Pancreas (tissue), 10 donors: ENCODE measurements around the gene SLC6A11. TPM values are rescaled to one million over a fixed set of nuclear protein-coding genes. Genes with fewer than 3 reads are reported as not detected.

Source experiments
- ATAC-seq, 4 donors: fragments of 200-7000 bp; cut with Tn5 transposase; one replicate each; pipeline versions ENCODE4 v1.8.0 to v1.9.1; 2020; ENCODE audit warnings: mild to moderate bottlenecking in 4 of 4, moderate library complexity in 4 of 4
- DNase-seq, 6 donors: peaks; one replicate each; pipeline ENCODE4 v3.0.0-alpha.2; 2020
- FAIRE-seq: peaks from 2 replicates; lab custom pipeline; 2012; peaks lifted over from hg19 to GRCh38; lab: Jason Lieb, UNC
- H3K27ac ChIP-seq, 4 donors: fragments of 200-600 bp; sonication (generic); 1 replicate in 3 of 4; 2 replicates in 1 of 4; pipeline versions ENCODE4 v1.5.0 to v1.8.0; 2020
- H3K27me3 ChIP-seq, 4 donors: fragments of 200-600 bp; one replicate each; pipeline ENCODE4 v1.8.0; 2021
- H3K36me3 ChIP-seq, 3 donors: fragments of 200-600 bp; sonication (generic) in 1 of 3; one replicate each; pipeline versions ENCODE4 v1.5.0 to v1.8.0; 2020 to 2021
- H3K4me1 ChIP-seq, 3 donors: fragments of 200-600 bp; one replicate each; pipeline ENCODE4 v1.8.0; 2021
- H3K4me3 ChIP-seq, 4 donors: fragments of 200-600 bp; sonication (generic) in 2 of 4; one replicate each; pipeline versions ENCODE4 v1.5.0 to v1.8.0; 2020 to 2021
- H3K9me3 ChIP-seq, 4 donors: fragments of 200-600 bp; one replicate each; pipeline ENCODE4 v1.8.0; 2021
- CTCF ChIP-seq, 4 donors: fragments of 200-600 bp; sonication (generic) in 3 of 4; IDR thresholded peaks; one replicate each; pipeline versions ENCODE4 v1.5.0 to v1.8.0; 2021; ENCODE audit warnings: antibody characterized with exemption in 4 of 4
- WGBS, 2 donors: extraction: QIAGEN DNeasy Blood & Tissue Kit; methylation state at CpG; one replicate each; pipeline ENCODE4 v1.1.7; 2013; 5-methylcytosine and 5-hydroxymethylcytosine counted together
- intact Hi-C, 3 donors: fragments of 100-400 bp; cut with DNase I; formaldehyde crosslinking; loops; one replicate each; pipeline versions ENCODE4 v1.11.1 to v1.14.2; 2022
- polyA plus RNA-seq, 2 donors: library from polyadenylated mRNA; stranded (reverse); fragments of 200-250 nt; gene quantifications; one replicate each; pipeline ENCODE4 v1.2.3, GENCODE V29; 2013
- total RNA-seq, 6 donors: library from RNA; stranded (reverse); fragmentation: NEBNext Ultra II Directional in 4 of 6; extraction: Animal tissue kit (Norgen Biotek cat#: 25700) in 4 of 6; gene quantifications; one replicate each; pipeline versions ENCODE4 v1.2.1 to v1.2.4, GENCODE V29; 2021 to 2023
- donor health status: healthy with polysubstance abuse.
- donor health status: DM: no; HTN: no; CAD: no; lungs with moderate emphysema.
- donor health status: DM: no; HTN: no; CAD: no.
- donor health status: control.
- donor health status: control.
- donor health status: Bipolar disorder and iron deficiency.
- donor health status: DM: yes; HTN: yes; CAD: no.
- donor health status: DM: no; HTN: no; CAD: no.
- donor health status: DM: no; HTN: no; CAD: no.
- donor health status: DM: yes; HTN: yes; CAD: no.

The SLC6A11 gene
- total RNA-seq (under 1 TPM; 0.05 to 0.17 (median 0.06) TPM), polyA plus RNA-seq (under 1 TPM; 0.04 to 0.05 TPM)

- Histone ChIP-seq H3K27ac (no peak within 1 kb of the TSS), H3K27me3 (peaks cover 0 to 3% (median 0%) of the 10 kb centered on the region in 4 donors), H3K4me3 (peak within 1 kb of the TSS in 2 of 4 donors; percentile 25 to 35), H3K4me1 (no peaks in the 10 kb centered on the region), H3K36me3 (no peaks in the 10 kb centered on the region), H3K9me3 (no peaks in the 10 kb centered on the region)
- 3 to 4% methylated on average over 80 to 96 of the region's 96 CpGs for WGBS, 2 donors
- ATAC-seq (peak; percentile 28 to 82 (median 58)), FAIRE-seq (no peak), DNase-seq (peak; percentile 11 to 69 (median 26))
- no peak for TF ChIP-seq CTCF (IDR thresholded peaks at IDR 0.05)
- intact Hi-C loops, result no loop called here
Observed at GRCh38 chr3:10816019-10816862, at the start of gene SLC6A11. Gene SLC6A11, plus strand, starts transcription at chr3:10816228. Its CDS starts 38 bp downstream, at chr3:10816266.

GRCh38 chr3:10768708-10769394, 47.2 kb upstream of the SLC6A11 start:
- H3K9me3 ChIP-seq, result no peaks in the 10 kb centered on the region
- no peaks in the 10 kb centered on the region for H3K4me1 ChIP-seq
- no peak for TF ChIP-seq CTCF (IDR thresholded peaks at IDR 0.05)
- intact Hi-C loops, result loop anchor here in 1 of 3 donors (10.0 kb wide), 1 partner anchor 286 kb away; no protein-coding TSS in a partner anchor
- WGBS, 2 donors, result 65 to 73% methylated on average over 10 of the region's 10 CpGs
- H3K27ac ChIP-seq, result no peak overlapping the region
- no peak for FAIRE-seq
- no peak for ATAC-seq
- peaks cover 0 to 6% (median 0%) of the 10 kb centered on the region in 4 donors for H3K27me3 ChIP-seq
- no peak overlapping the region for H3K4me3 ChIP-seq
- H3K36me3 ChIP-seq, result no peaks in the 10 kb centered on the region
- no peak for DNase-seq

- no peaks in the 10 kb centered on the region for H3K36me3 ChIP-seq
- no peak for TF ChIP-seq CTCF (IDR thresholded peaks at IDR 0.05)
- H3K9me3 ChIP-seq, result no peaks in the 10 kb centered on the region
- no peak for DNase-seq
- H3K27me3 ChIP-seq, result peaks cover 0 to 6% (median 0%) of the 10 kb centered on the region in 4 donors
- ATAC-seq, result no peak
- intact Hi-C loops, result no loop called here
- H3K4me3 ChIP-seq, result no peak overlapping the region
- WGBS, 2 donors, result 56 to 71% methylated on average over 11 of the region's 11 CpGs
- no peak for FAIRE-seq
- no peak overlapping the region for H3K27ac ChIP-seq
- H3K4me1 ChIP-seq, result no peaks in the 10 kb centered on the region
Observed at GRCh38 chr3:10770547-10770946, 45.5 kb upstream of the SLC6A11 start.

GRCh38 chr3:10770981-10771380, 45.0 kb upstream of the SLC6A11 start:
- no peak for TF ChIP-seq CTCF (IDR thresholded peaks at IDR 0.05)
- FAIRE-seq (no peak), ATAC-seq (no peak), DNase-seq (no peak)
- no peaks in the 10 kb centered on the region for H3K36me3 ChIP-seq
- H3K9me3 ChIP-seq, result no peaks in the 10 kb centered on the region
- H3K4me1 ChIP-seq, result no peaks in the 10 kb centered on the region
- peaks cover 0 to 6% (median 0%) of the 10 kb centered on the region in 4 donors for H3K27me3 ChIP-seq
- 40 to 44% methylated on average over 3 of the region's 3 CpGs for WGBS, 2 donors
- H3K27ac ChIP-seq, result no peak overlapping the region
- intact Hi-C loops, result no loop called here
- H3K4me3 ChIP-seq, result no peak overlapping the region
